K562 (cell line): ENCODE measurements around the gene FKBP8. TPM values are rescaled to one million over a fixed set of nuclear protein-coding genes. Genes with fewer than 3 reads are reported as not detected.

Experiments used
- MAFG ChIP-seq: fragments of 450-650 bp; conservative IDR thresholded peaks from 2 replicates; pipeline ENCODE4 v1.6.1; 2016; ENCODE audit warnings: missing genetic modification characterization, missing compliant biosample characterization
- NCOA2 ChIP-seq, 2 experiments: fragments of 450-650 bp; IDR thresholded peaks; 2 replicates each; pipeline ENCODE4 v1.6.1; 2018; ENCODE audit warnings: mild to moderate bottlenecking in 2 of 2, moderate library complexity in 1 of 2; ENCODE audit not compliant: partially characterized antibody in 2 of 2
- NEUROD1 ChIP-seq: fragments of 150-350 bp; IDR thresholded peaks from 2 replicates; pipeline ENCODE4 v1.6.1; 2014; ENCODE audit warnings: borderline replicate concordance, low read length, low read depth; ENCODE audit not compliant: partially characterized antibody
- NFRKB ChIP-seq: fragments of 450-650 bp; IDR thresholded peaks from 2 replicates; pipeline ENCODE4 v1.6.1; 2016; ENCODE audit warnings: low read depth
- SNIP1 ChIP-seq: fragments of 450-650 bp; IDR thresholded peaks from 2 replicates; pipeline ENCODE4 v1.7.1; 2017; ENCODE audit warnings: low read depth, mild to moderate bottlenecking
- YBX1 ChIP-seq: fragments of 450-650 bp; IDR thresholded peaks from 2 replicates; pipeline ENCODE4 v1.7.1; 2016; ENCODE audit warnings: mild to moderate bottlenecking
- ZNF133 ChIP-seq: fragments of 250-450 bp; sonication (Bioruptor Pico); IDR thresholded peaks from 2 replicates; pipeline ENCODE4 v1.4.0; 2020; ENCODE audit warnings: mild to moderate bottlenecking
- ZNF140 ChIP-seq: fragments of 250-450 bp; sonication (Bioruptor Pico); IDR thresholded peaks from 2 replicates; pipeline ENCODE4 v1.8.0; 2021; ENCODE audit warnings: moderate library complexity, mild to moderate bottlenecking, inconsistent platforms
- ZNF143 ChIP-seq: sonication (generic); formaldehyde crosslinking; IDR thresholded peaks from 2 replicates; pipeline ENCODE4 v1.9.0; 2022; ENCODE audit warnings: mild to moderate bottlenecking, missing genetic modification reagents
- polyA plus RNA-seq, 8 experiments: library from polyadenylated mRNA; depleted of rRNA in 4 of 8; stranded (reverse) in 5 of 8; unstranded in 3 of 8; fragments of >200 nt; fragmentation: Nextera tagmentation in 2 of 8; fragmentation: Illumina TruSeq in 1 of 8; extraction: Ambion mirVana in 2 of 8; extraction: Trizol in 1 of 8; gene quantifications; 2 replicates each; pipeline versions ENCODE4 v1.2.1 to v1.2.3, GENCODE V29; 2011 to 2014; ENCODE audit warnings: inconsistent platforms in 1 of 8, missing spikeins in 1 of 8
- total RNA-seq, 7 experiments: library from RNA; depleted of rRNA in 6 of 7; stranded (reverse); fragments of >200 nt in 6 of 7; fragmentation: Illumina TruSeq in 2 of 7; extraction: Trizol in 2 of 7; gene quantifications; 2 replicates each; pipeline versions ENCODE4 v1.2.1 to v1.2.3, GENCODE V29; 2011 to 2021; ENCODE audit warnings: low replicate concordance in 1 of 7
- TF ChIP-seq, protein P1 (sequence below), 2 experiments: fragments of 450-650 bp in 1 of 2; sonication (generic) in 1 of 2; formaldehyde crosslinking in 1 of 2; IDR thresholded peaks; 2 replicates each; pipeline versions ENCODE4 v1.7.1 to v1.9.0; 2016 to 2022; ENCODE audit warnings: inconsistent platforms in 1 of 2, mild to moderate bottlenecking in 1 of 2, missing genetic modification reagents in 1 of 2
- TF ChIP-seq, protein P2 (sequence below), 2 experiments: fragments of 450-650 bp in 1 of 2; sonication (generic) in 1 of 2; formaldehyde crosslinking in 1 of 2; IDR thresholded peaks in 1 of 2; conservative IDR thresholded peaks in 1 of 2; 2 replicates each; pipeline versions ENCODE4 v1.6.1 to v1.8.1; 2016 to 2023; ENCODE audit warnings: mild to moderate bottlenecking in 2 of 2, moderate library complexity in 2 of 2, inconsistent platforms in 1 of 2, missing genetic modification reagents in 1 of 2
- TF ChIP-seq, protein P3 (sequence below): fragments of 450-650 bp; IDR thresholded peaks from 2 replicates; pipeline ENCODE4 v1.6.1; 2016; ENCODE audit warnings: low read depth, mild to moderate bottlenecking, moderate library complexity

Gene FKBP8
- total and polyA plus RNA-seq, 9 of the 15 experiments (the other 6 are each of a cell fraction or from before 2014, with no cell fraction given), result 0.46 to 236 (median 104) TPM

DNA sequence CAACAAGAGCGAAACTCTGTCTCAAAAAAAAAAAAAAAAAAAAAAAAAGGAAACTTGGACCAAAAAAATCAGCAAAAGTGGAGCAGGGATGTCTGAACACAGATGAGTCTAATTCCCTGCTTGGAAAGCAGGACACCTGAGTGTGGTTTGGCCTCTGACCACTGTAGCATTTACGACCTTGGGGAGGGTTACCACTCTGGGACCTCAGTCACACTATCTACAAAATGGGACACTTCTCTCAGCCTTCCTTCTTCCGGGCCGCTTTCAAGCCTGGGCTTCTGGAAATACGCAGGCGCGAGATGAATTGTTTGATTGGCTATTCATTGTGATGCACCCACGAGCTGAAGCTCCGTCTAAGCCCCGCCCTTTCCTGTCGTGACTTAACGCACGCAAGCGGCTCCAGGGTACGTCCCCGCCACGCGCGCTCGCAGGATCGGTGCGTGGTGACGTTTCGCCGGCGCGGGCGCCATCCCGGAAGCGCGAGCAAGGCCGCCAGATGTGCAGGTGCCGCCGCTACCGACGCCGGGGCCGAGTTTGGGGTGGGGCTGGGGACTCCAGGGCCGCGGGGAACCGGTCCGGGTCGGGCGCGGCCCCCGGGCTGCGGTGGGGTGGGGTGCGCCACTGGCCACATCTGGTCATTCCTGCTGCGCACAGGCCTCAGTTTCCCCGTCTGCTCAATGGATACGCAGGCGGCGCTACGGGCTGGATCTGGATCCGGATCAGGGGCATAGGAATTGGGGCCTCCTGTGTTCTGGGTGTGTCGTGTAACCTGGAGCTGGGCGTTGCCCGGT, 14.2 kb upstream of the FKBP8 start, which contains the start of gene KXD1 (continued):
- TF ChIP-seq, protein P1, sequence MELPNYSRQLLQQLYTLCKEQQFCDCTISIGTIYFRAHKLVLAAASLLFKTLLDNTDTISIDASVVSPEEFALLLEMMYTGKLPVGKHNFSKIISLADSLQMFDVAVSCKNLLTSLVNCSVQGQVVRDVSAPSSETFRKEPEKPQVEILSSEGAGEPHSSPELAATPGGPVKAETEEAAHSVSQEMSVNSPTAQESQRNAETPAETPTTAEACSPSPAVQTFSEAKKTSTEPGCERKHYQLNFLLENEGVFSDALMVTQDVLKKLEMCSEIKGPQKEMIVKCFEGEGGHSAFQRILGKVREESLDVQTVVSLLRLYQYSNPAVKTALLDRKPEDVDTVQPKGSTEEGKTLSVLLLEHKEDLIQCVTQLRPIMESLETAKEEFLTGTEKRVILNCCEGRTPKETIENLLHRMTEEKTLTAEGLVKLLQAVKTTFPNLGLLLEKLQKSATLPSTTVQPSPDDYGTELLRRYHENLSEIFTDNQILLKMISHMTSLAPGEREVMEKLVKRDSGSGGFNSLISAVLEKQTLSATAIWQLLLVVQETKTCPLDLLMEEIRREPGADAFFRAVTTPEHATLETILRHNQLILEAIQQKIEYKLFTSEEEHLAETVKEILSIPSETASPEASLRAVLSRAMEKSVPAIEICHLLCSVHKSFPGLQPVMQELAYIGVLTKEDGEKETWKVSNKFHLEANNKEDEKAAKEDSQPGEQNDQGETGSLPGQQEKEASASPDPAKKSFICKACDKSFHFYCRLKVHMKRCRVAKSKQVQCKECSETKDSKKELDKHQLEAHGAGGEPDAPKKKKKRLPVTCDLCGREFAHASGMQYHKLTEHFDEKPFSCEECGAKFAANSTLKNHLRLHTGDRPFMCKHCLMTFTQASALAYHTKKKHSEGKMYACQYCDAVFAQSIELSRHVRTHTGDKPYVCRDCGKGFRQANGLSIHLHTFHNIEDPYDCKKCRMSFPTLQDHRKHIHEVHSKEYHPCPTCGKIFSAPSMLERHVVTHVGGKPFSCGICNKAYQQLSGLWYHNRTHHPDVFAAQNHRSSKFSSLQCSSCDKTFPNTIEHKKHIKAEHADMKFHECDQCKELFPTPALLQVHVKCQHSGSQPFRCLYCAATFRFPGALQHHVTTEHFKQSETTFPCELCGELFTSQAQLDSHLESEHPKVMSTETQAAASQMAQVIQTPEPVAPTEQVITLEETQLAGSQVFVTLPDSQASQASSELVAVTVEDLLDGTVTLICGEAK (IDR thresholded peaks at IDR 0.05), result peak; percentile 62; the same call in 1 of the 2 replicates
- TF ChIP-seq, protein P1 (CRISPR knock-in tag; IDR thresholded peaks at IDR 0.05), result no peak
- TF ChIP-seq ZNF143 (CRISPR knock-in tag), result no peak
- no peak for TF ChIP-seq NEUROD1
- no peak for TF ChIP-seq YBX1
- no peak for TF ChIP-seq ZNF140 (CRISPR knock-in tag)
- TF ChIP-seq ZNF133 (CRISPR knock-in tag), result no peak
- TF ChIP-seq NCOA2 (IDR thresholded peaks at IDR 0.05; ENCODE audit: partially characterized antibody in 2 of 2), result no peak
- no peak for TF ChIP-seq SNIP1
- TF ChIP-seq, protein P2, sequence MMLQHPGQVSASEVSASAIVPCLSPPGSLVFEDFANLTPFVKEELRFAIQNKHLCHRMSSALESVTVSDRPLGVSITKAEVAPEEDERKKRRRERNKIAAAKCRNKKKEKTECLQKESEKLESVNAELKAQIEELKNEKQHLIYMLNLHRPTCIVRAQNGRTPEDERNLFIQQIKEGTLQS (IDR thresholded peaks at IDR 0.05), result no peak
- TF ChIP-seq, protein P2 (CRISPR knock-in tag; conservative IDR thresholded peaks at IDR 0.05), result no peak
- TF ChIP-seq MAFG (tag), result no peak
- TF ChIP-seq, protein P3, sequence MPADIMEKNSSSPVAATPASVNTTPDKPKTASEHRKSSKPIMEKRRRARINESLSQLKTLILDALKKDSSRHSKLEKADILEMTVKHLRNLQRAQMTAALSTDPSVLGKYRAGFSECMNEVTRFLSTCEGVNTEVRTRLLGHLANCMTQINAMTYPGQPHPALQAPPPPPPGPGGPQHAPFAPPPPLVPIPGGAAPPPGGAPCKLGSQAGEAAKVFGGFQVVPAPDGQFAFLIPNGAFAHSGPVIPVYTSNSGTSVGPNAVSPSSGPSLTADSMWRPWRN, result no peak
- peak; percentile 54 for TF ChIP-seq NFRKB
